ENCODE results near the gene DRAP1. TPM values are rescaled to one million over a fixed set of nuclear protein-coding genes. Genes with fewer than 3 reads are reported as not detected.

Gene DRAP1
- total and polyA plus RNA-seq, 9 of the 15 experiments (the other 6 are each of a cell fraction or from before 2014, with no cell fraction given) = 9.6 to 200 (median 92.9) TPM

- no peak for TF ChIP-seq NCOA6 (IDR thresholded peaks at IDR 0.05)
- TF ChIP-seq BCOR (IDR thresholded peaks at IDR 0.05) = no peak
- TF ChIP-seq SMAD3 (CRISPR knock-in tag; conservative IDR thresholded peaks at IDR 0.05) = no peak
- no peak for TF ChIP-seq RBM34 (IDR thresholded peaks at IDR 0.05; ENCODE audit: borderline replicate concordance, insufficient read depth, low read length)
- TF ChIP-seq MED1 (CRISPR knock-in tag; IDR thresholded peaks at IDR 0.05; ENCODE audit: borderline replicate concordance) = no peak
- no peak for TF ChIP-seq MBD2 (IDR thresholded peaks at IDR 0.05; ENCODE audit: borderline replicate concordance, low read depth)
- peak; percentile 84 for TF ChIP-seq ATF3 (IDR thresholded peaks at IDR 0.05)
- TF ChIP-seq ATF3 (CRISPR knock-in tag; conservative IDR thresholded peaks at IDR 0.05) = no peak
- peak; percentile 67; the same call in 1 of the 2 replicates for TF ChIP-seq SMARCC2 (IDR thresholded peaks at IDR 0.05; ENCODE audit: low read depth)
- TF ChIP-seq ZBTB34 (CRISPR knock-in tag; IDR thresholded peaks at IDR 0.05) = no peak
- TF ChIP-seq CREB5 (CRISPR knock-in tag; IDR thresholded peaks at IDR 0.05) = no peak
- no peak for TF ChIP-seq HDAC3 (IDR thresholded peaks at IDR 0.05; ENCODE audit: borderline replicate concordance, partially characterized antibody)
- no peak for TF ChIP-seq E2F3 (CRISPR knock-in tag; IDR thresholded peaks at IDR 0.05)
- peak; percentile 64; the same call in 1 of the 2 replicates for TF ChIP-seq CREM (IDR thresholded peaks at IDR 0.05; ENCODE audit: low read depth)
- TF ChIP-seq RFX5 (IDR thresholded peaks at IDR 0.05; ENCODE audit: low read depth, low read length) = no peak
- TF ChIP-seq DACH1 (IDR thresholded peaks at IDR 0.05; ENCODE audit: partially characterized antibody) = no peak
- TF ChIP-seq EP300 (IDR thresholded peaks at IDR 0.05; ENCODE audit: low read length) = peak; percentile 50; the same call in 1 of the 2 replicates
- TF ChIP-seq E2F1 (CRISPR knock-in tag; IDR thresholded peaks at IDR 0.05) = no peak
- no peak for TF ChIP-seq CHCHD3 (CRISPR knock-in tag; IDR thresholded peaks at IDR 0.05)
- TF ChIP-seq POU5F1 (IDR thresholded peaks at IDR 0.05; ENCODE audit: borderline replicate concordance, low read depth, low read length, partially characterized antibody) = no peak
- TF ChIP-seq PTBP1 (IDR thresholded peaks at IDR 0.05; ENCODE audit: low read depth, low read length) = no peak
- TF ChIP-seq PHB2 (IDR thresholded peaks at IDR 0.05; ENCODE audit: low read depth) = no peak
- no peak for TF ChIP-seq EZH2 (IDR thresholded peaks at IDR 0.05; ENCODE audit: borderline replicate concordance, low read depth, low read length)
- peak; percentile 70 for TF ChIP-seq BHLHE40 (IDR thresholded peaks at IDR 0.05; ENCODE audit: low read length)
- TF ChIP-seq TAL1 (IDR thresholded peaks at IDR 0.05) = peak; percentile 40; the same call in 1 of the 2 replicates
Observed at GRCh38 chr11:65906602-65907001, 12.6 kb upstream of the DRAP1 start (continued).
